SK-N-SH treated with all-trans-retinoic acid at 6 μM for 48 hours (cell line): Measurements from ENCODE around the gene TRIM47.

Source experiments
- ATAC-seq: fragments of 200-7000 bp; cut with Tn5 transposase; 3 replicates; pipeline ENCODE4 v1.9.1; 2020; ENCODE audit warnings: mild to moderate bottlenecking, moderate library complexity
- ARNTL ChIP-seq: fragments of 450-650 bp; formaldehyde crosslinking; IDR thresholded peaks from 2 replicates; pipeline ENCODE4 v1.5.0; 2020; ENCODE audit warnings: low read depth, mild to moderate bottlenecking, moderate library complexity, borderline replicate concordance
- BACH2 ChIP-seq: fragments of 250-450 bp; sonication (Bioruptor Pico); IDR thresholded peaks from 2 replicates; pipeline ENCODE4 v1.9.0; 2021; ENCODE audit warnings: mild to moderate bottlenecking, borderline replicate concordance
- CREB5 ChIP-seq: fragments of 250-450 bp; sonication (Bioruptor Pico); IDR thresholded peaks from 2 replicates; pipeline ENCODE4 v1.5.1; 2020; ENCODE audit warnings: low read depth, mild to moderate bottlenecking, moderate library complexity
- CSDC2 ChIP-seq: fragments of 250-450 bp; sonication (Bioruptor Pico); IDR thresholded peaks from 2 replicates; pipeline ENCODE4 v1.5.0; 2020; ENCODE audit warnings: mild to moderate bottlenecking, moderate library complexity
- CSRNP3 ChIP-seq: fragments of 250-450 bp; sonication (Bioruptor Pico); IDR thresholded peaks from 2 replicates; pipeline ENCODE4 v1.5.1; 2021; ENCODE audit warnings: mild to moderate bottlenecking, moderate library complexity
- ESRRG ChIP-seq: fragments of 250-450 bp; sonication (Bioruptor Pico); IDR thresholded peaks from 2 replicates; pipeline ENCODE4 v1.6.1; 2021; ENCODE audit warnings: mild to moderate bottlenecking
- GLIS3 ChIP-seq: fragments of 250-450 bp; sonication (Bioruptor Pico); IDR thresholded peaks from 2 replicates; pipeline ENCODE4 v1.5.0; 2020; ENCODE audit warnings: mild to moderate bottlenecking, moderate library complexity
- ISL1 ChIP-seq: fragments of 250-450 bp; sonication (Bioruptor Pico); IDR thresholded peaks from 2 replicates; pipeline ENCODE4 v2.1.2; 2022; ENCODE audit warnings: mild to moderate bottlenecking, moderate library complexity
- OSR1 ChIP-seq: fragments of 250-450 bp; sonication (Bioruptor Pico); IDR thresholded peaks from 2 replicates; pipeline ENCODE4 v1.8.0; 2022; ENCODE audit warnings: moderate library complexity, mild to moderate bottlenecking, inconsistent platforms
- PATZ1 ChIP-seq: fragments of 250-450 bp; sonication (Bioruptor Pico); IDR thresholded peaks from 2 replicates; pipeline ENCODE4 v1.8.0; 2020; ENCODE audit warnings: mild to moderate bottlenecking, moderate library complexity, borderline replicate concordance
- POU6F1 ChIP-seq: fragments of 250-450 bp; sonication (Bioruptor Pico); IDR thresholded peaks from 2 replicates; pipeline ENCODE4 v1.8.0; 2021; ENCODE audit warnings: low read depth, mild to moderate bottlenecking, moderate library complexity, borderline replicate concordance
- PPARA ChIP-seq: fragments of 250-450 bp; sonication (Bioruptor Pico); IDR thresholded peaks from 2 replicates; pipeline ENCODE4 v1.5.0; 2020; ENCODE audit warnings: mild to moderate bottlenecking, borderline replicate concordance
- RARB ChIP-seq: fragments of 250-450 bp; sonication (Bioruptor Pico); IDR thresholded peaks from 2 replicates; pipeline ENCODE4 v1.8.0; 2021; ENCODE audit warnings: mild to moderate bottlenecking, moderate library complexity
- SNAI2 ChIP-seq: fragments of 250-450 bp; sonication (Bioruptor Pico); IDR thresholded peaks from 2 replicates; pipeline ENCODE4 v1.5.0; 2020; ENCODE audit warnings: mild to moderate bottlenecking, moderate library complexity
- TCF4 ChIP-seq: fragments of 250-450 bp; sonication (Bioruptor Pico); IDR thresholded peaks from 2 replicates; pipeline ENCODE4 v1.8.0; 2021; ENCODE audit warnings: mild to moderate bottlenecking, moderate library complexity, borderline replicate concordance
- TOX ChIP-seq: fragments of 250-450 bp; sonication (Bioruptor Pico); IDR thresholded peaks from 2 replicates; pipeline ENCODE4 v1.8.0; 2021; ENCODE audit warnings: mild to moderate bottlenecking, moderate library complexity, borderline replicate concordance
- TSHZ2 ChIP-seq: fragments of 250-450 bp; sonication (Bioruptor Pico); IDR thresholded peaks from 2 replicates; pipeline ENCODE4 v1.5.0; 2020; ENCODE audit warnings: mild to moderate bottlenecking, moderate library complexity
- ZC3H10 ChIP-seq: fragments of 250-450 bp; sonication (Bioruptor Pico); IDR thresholded peaks from 2 replicates; pipeline ENCODE4 v1.5.1; 2021; ENCODE audit warnings: mild to moderate bottlenecking, moderate library complexity
- ZFP3 ChIP-seq: fragments of 250-450 bp; sonication (Bioruptor Pico); IDR thresholded peaks from 2 replicates; pipeline ENCODE4 v1.5.0; 2020; ENCODE audit warnings: mild to moderate bottlenecking, moderate library complexity
- ZFP30 ChIP-seq: fragments of 450-650 bp; formaldehyde crosslinking; IDR thresholded peaks from 2 replicates; pipeline ENCODE4 v1.5.0; 2022; ENCODE audit warnings: mild to moderate bottlenecking, moderate library complexity
- ZNF565 ChIP-seq: fragments of 450-650 bp; formaldehyde crosslinking; conservative IDR thresholded peaks from 2 replicates; pipeline ENCODE4 v1.5.0; 2020; ENCODE audit warnings: low read depth, mild to moderate bottlenecking, moderate library complexity
- ZNF70 ChIP-seq: fragments of 450-650 bp; formaldehyde crosslinking; IDR thresholded peaks from 2 replicates; pipeline ENCODE4 v1.5.0; 2020; ENCODE audit warnings: mild to moderate bottlenecking, moderate library complexity
- ZNF8 ChIP-seq: fragments of 450-650 bp; formaldehyde crosslinking; IDR thresholded peaks from 2 replicates; pipeline ENCODE4 v1.5.0; 2020; ENCODE audit warnings: mild to moderate bottlenecking, moderate library complexity

The TRIM47 gene

GRCh38 chr17:75894049-75894733, 15.8 kb upstream of the TRIM47 start:
- no peak for ATAC-seq
- TF ChIP-seq PATZ1 (CRISPR knock-in tag) (no peak), ZNF8 (CRISPR knock-in tag) (no peak), RARB (CRISPR knock-in tag) (no peak), ZC3H10 (CRISPR knock-in tag) (no peak), CSRNP3 (CRISPR knock-in tag) (no peak), PPARA (CRISPR knock-in tag) (no peak), TSHZ2 (CRISPR knock-in tag) (no peak), ZFP30 (CRISPR knock-in tag) (no peak), ARNTL (CRISPR knock-in tag) (no peak), CSDC2 (CRISPR knock-in tag) (no peak), GLIS3 (no peak), ZNF565 (CRISPR knock-in tag) (no peak), POU6F1 (no peak), TCF4 (no peak), ESRRG (no peak), OSR1 (CRISPR knock-in tag) (no peak), BACH2 (CRISPR knock-in tag) (no peak), SNAI2 (CRISPR knock-in tag) (no peak)

GRCh38 chr17:75893305-75894048, 15.1 kb upstream of the TRIM47 start:
- no peak for ATAC-seq
- no peak for TF ChIP-seq RARB (CRISPR knock-in tag)
- no peak for TF ChIP-seq POU6F1
- TF ChIP-seq ZC3H10 (CRISPR knock-in tag) = no peak
- no peak for TF ChIP-seq TCF4
- TF ChIP-seq CREB5 (CRISPR knock-in tag) = no peak
- no peak for TF ChIP-seq TSHZ2 (CRISPR knock-in tag)
- no peak for TF ChIP-seq ZNF70
- TF ChIP-seq ZNF565 (CRISPR knock-in tag) = no peak
- no peak for TF ChIP-seq PPARA (CRISPR knock-in tag)
- TF ChIP-seq ISL1 (CRISPR knock-in tag) = no peak
- TF ChIP-seq ZFP30 (CRISPR knock-in tag) = no peak
- no peak for TF ChIP-seq OSR1 (CRISPR knock-in tag)
- no peak for TF ChIP-seq TOX
- no peak for TF ChIP-seq BACH2 (CRISPR knock-in tag)
- no peak for TF ChIP-seq ZFP3 (CRISPR knock-in tag)
